ENCODE measurements around the gene ARMC9. TPM values are rescaled to one million over a fixed set of nuclear protein-coding genes. Genes with fewer than 3 reads are reported as not detected.

ARMC9 gene
- total RNA-seq, 1 donor from 2014 or later = 19.3 TPM

GRCh38 chr2:231182513-231182899 is 15.9 kb upstream of the ARMC9 start:
- no peak for TF ChIP-seq CTCF (IDR thresholded peaks at IDR 0.05; ENCODE audit: partially characterized antibody, unreplicated experiment)
- no peaks in the 10 kb centered on the region for H3K36me3 Mint-ChIP-seq (ENCODE audit: unreplicated experiment)
- no peaks in the 10 kb centered on the region for H3K9me3 Mint-ChIP-seq (ENCODE audit: unreplicated experiment)
- H3K27me3 Mint-ChIP-seq (ENCODE audit: unreplicated experiment) = peaks cover 3% of the 10 kb centered on the region
- no peak overlapping the region for H3K4me3 Mint-ChIP-seq (ENCODE audit: unreplicated experiment)
- no peak overlapping the region for H3K27ac Mint-ChIP-seq (ENCODE audit: unreplicated experiment)
- no peak for DNase-seq
- H3K4me1 Mint-ChIP-seq (ENCODE audit: low read depth, unreplicated experiment) = no peaks in the 10 kb centered on the region

GRCh38 chr2:231183851-231184250 is 14.6 kb upstream of the ARMC9 start:
- no peak for DNase-seq
- H3K27ac Mint-ChIP-seq (ENCODE audit: unreplicated experiment) = no peak overlapping the region
- no peaks in the 10 kb centered on the region for H3K9me3 Mint-ChIP-seq (ENCODE audit: unreplicated experiment)
- H3K27me3 Mint-ChIP-seq (ENCODE audit: unreplicated experiment) = peaks cover 3% of the 10 kb centered on the region
- no peak for TF ChIP-seq CTCF (IDR thresholded peaks at IDR 0.05; ENCODE audit: partially characterized antibody, unreplicated experiment)
- no peak overlapping the region for H3K4me3 Mint-ChIP-seq (ENCODE audit: unreplicated experiment)
- no peaks in the 10 kb centered on the region for H3K4me1 Mint-ChIP-seq (ENCODE audit: low read depth, unreplicated experiment)
- H3K36me3 Mint-ChIP-seq (ENCODE audit: unreplicated experiment) = no peaks in the 10 kb centered on the region

- Mint-ChIP-seq H3K4me3 (ENCODE audit: unreplicated experiment) (no peak overlapping the region), H3K27ac (ENCODE audit: unreplicated experiment) (no peak overlapping the region), H3K4me1 (ENCODE audit: low read depth, unreplicated experiment) (no peaks in the 10 kb centered on the region), H3K36me3 (ENCODE audit: unreplicated experiment) (no peaks in the 10 kb centered on the region), H3K27me3 (ENCODE audit: unreplicated experiment) (peaks cover 3% of the 10 kb centered on the region), H3K9me3 (ENCODE audit: unreplicated experiment) (no peaks in the 10 kb centered on the region)
- TF ChIP-seq CTCF (IDR thresholded peaks at IDR 0.05; ENCODE audit: partially characterized antibody, unreplicated experiment) = no peak
- DNase-seq = no peak
Measured at GRCh38 chr2:231184319-231184718, 14.1 kb upstream of the ARMC9 start.

GRCh38 chr2:231185050-231185725 is 13.2 kb upstream of the ARMC9 start:
- no peak for TF ChIP-seq CTCF (IDR thresholded peaks at IDR 0.05; ENCODE audit: partially characterized antibody, unreplicated experiment)
- Mint-ChIP-seq H3K36me3 (ENCODE audit: unreplicated experiment) (no peaks in the 10 kb centered on the region), H3K27ac (ENCODE audit: unreplicated experiment) (no peak overlapping the region), H3K4me1 (ENCODE audit: low read depth, unreplicated experiment) (no peaks in the 10 kb centered on the region), H3K9me3 (ENCODE audit: unreplicated experiment) (peaks cover 1% of the 10 kb centered on the region), H3K27me3 (ENCODE audit: unreplicated experiment) (peaks cover 3% of the 10 kb centered on the region), H3K4me3 (ENCODE audit: unreplicated experiment) (no peak overlapping the region)
- DNase-seq = no peak

GRCh38 chr2:231185886-231186285 is 12.5 kb upstream of the ARMC9 start:
- Mint-ChIP-seq H3K27me3 (ENCODE audit: unreplicated experiment) (peaks cover 3% of the 10 kb centered on the region), H3K4me3 (ENCODE audit: unreplicated experiment) (no peak overlapping the region), H3K36me3 (ENCODE audit: unreplicated experiment) (no peaks in the 10 kb centered on the region), H3K27ac (ENCODE audit: unreplicated experiment) (no peak overlapping the region), H3K9me3 (ENCODE audit: unreplicated experiment) (peaks cover 2% of the 10 kb centered on the region), H3K4me1 (ENCODE audit: low read depth, unreplicated experiment) (no peaks in the 10 kb centered on the region)
- no peak for DNase-seq
- TF ChIP-seq CTCF (IDR thresholded peaks at IDR 0.05; ENCODE audit: partially characterized antibody, unreplicated experiment) = no peak
